Stimulated activated CD8-positive, alpha-beta memory T cell treated with anti-CD3 and anti-CD28 coated beads, Interleukin-2, amount 100 ng/mL, for 1 hour (primary cell): ENCODE data around the gene RAB8B.

Experiments used
- DNase-seq, 2 donors: peaks; one replicate each; pipeline ENCODE4 v3.0.0-alpha.2; 2020; ENCODE audit warnings: low read depth in 2 of 2

Gene RAB8B

GRCh38 chr15:63274427-63274826 is 85.0 kb downstream of the RAB8B start:
- DNase-seq: no peak

- no peak for DNase-seq
These were observed 87.1 kb downstream of the RAB8B start for GRCh38 chr15:63276342-63277037.

GRCh38 chr15:63277038-63277892 is 87.9 kb downstream of the RAB8B start, which contains the start of gene APH1B:
Gene APH1B, plus strand, starts transcription at chr15:63277605. Its CDS starts 19 bp downstream, at chr15:63277624.
- DNase-seq: peak; percentile 63 to 75

GRCh38 chr15:63277893-63278456 is 88.6 kb downstream of the RAB8B start:
- DNase-seq: no peak

GRCh38 chr15:63283126-63283525 is 93.7 kb downstream of the RAB8B start:
- DNase-seq: no peak

- no peak for DNase-seq
These were observed 94.9 kb downstream of the RAB8B start for GRCh38 chr15:63284335-63284734.

GRCh38 chr15:63287109-63287508 is 97.7 kb downstream of the RAB8B start:
- DNase-seq: no peak

- DNase-seq: no peak
These were observed 98.9 kb downstream of the RAB8B start for GRCh38 chr15:63288342-63288741.

- DNase-seq: no peak
These were observed 99.5 kb downstream of the RAB8B start for GRCh38 chr15:63288778-63289378.

GRCh38 chr15:63291507-63291906 is 102.1 kb downstream of the RAB8B start:
- no peak for DNase-seq

GRCh38 chr15:63292241-63292640 is 102.8 kb downstream of the RAB8B start:
- no peak for DNase-seq

GRCh38 chr15:63292771-63293170 is 103.4 kb downstream of the RAB8B start:
- no peak for DNase-seq

- DNase-seq: no peak
These were observed 105.0 kb downstream of the RAB8B start for GRCh38 chr15:63294359-63294758.

- no peak for DNase-seq
These were observed 105.9 kb downstream of the RAB8B start for GRCh38 chr15:63295341-63295740.

- no peak for DNase-seq
These were observed 106.8 kb downstream of the RAB8B start for GRCh38 chr15:63296195-63296594.

- DNase-seq: no peak
These were observed 110.7 kb downstream of the RAB8B start for GRCh38 chr15:63299943-63300575.

GRCh38 chr15:63301088-63301487 is 111.7 kb downstream of the RAB8B start:
- DNase-seq: no peak

GRCh38 chr15:63305260-63305659 is 115.9 kb downstream of the RAB8B start:
- no peak for DNase-seq

- no peak for DNase-seq
These were observed 117.2 kb downstream of the RAB8B start for GRCh38 chr15:63306492-63307073.

GRCh38 chr15:63308491-63308890 is 119.1 kb downstream of the RAB8B start:
- DNase-seq: no peak

GRCh38 chr15:63308947-63309346 is 119.5 kb downstream of the RAB8B start:
- no peak for DNase-seq
